Upper lobe of left lung (tissue), 4 donors: ENCODE measurements around the gene GALK2.

Source experiments
- POLR2A ChIP-seq, 4 donors: fragments of 450-650 bp; IDR thresholded peaks; one replicate each; pipeline ENCODE4 v1.5.1; 2016 to 2017; ENCODE audit warnings: antibody characterized with exemption in 4 of 4, mild to moderate bottlenecking in 2 of 4
- POLR2AphosphoS5 ChIP-seq, 2 donors: sonication (generic); formaldehyde crosslinking; IDR thresholded peaks; one replicate each; pipeline ENCODE4 v1.5.1; 2017; ENCODE audit warnings: antibody characterized with exemption in 2 of 2
- TF ChIP-seq, protein P1 (sequence below), 6 experiments: fragments of 450-650 bp in 4 of 6; fragments of 200-600 bp in 2 of 6; sonication (generic) in 2 of 6; IDR thresholded peaks; one replicate each; pipeline ENCODE4 v1.5.1; 2016 to 2019; ENCODE audit warnings: antibody characterized with exemption in 6 of 6

DNA sequence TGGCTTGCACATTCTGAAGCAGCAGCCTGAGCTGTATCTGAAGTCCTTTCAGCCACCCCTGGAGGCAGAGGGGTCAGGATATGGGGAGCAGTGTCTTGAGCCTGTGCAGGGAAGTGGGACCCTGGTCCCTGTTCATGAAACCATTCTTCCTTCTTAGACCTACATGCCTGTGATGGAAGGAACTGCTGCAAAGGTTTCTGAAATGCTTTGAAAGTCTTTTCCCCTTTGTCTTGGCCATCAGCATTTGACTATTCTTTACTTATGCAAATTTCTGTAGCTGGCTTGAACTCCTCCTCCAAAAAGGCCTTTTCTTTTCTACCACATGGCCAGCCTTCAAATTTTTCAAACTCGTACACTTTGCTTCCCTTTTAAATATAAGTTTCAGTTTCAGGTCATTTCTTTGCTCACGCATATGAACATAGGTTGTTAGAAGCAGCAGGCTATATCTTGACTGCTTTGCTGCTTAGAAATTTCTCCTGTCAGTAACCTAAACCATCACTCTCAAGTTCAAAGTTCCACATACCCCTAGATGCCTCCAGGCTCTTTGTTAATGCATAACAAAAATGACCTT, 62.3 kb downstream of the GALK2 start:
- TF ChIP-seq POLR2A (IDR thresholded peaks at IDR 0.05) (no peak), POLR2AphosphoS5 (IDR thresholded peaks at IDR 0.05) (no peak)
- TF ChIP-seq, protein P1, sequence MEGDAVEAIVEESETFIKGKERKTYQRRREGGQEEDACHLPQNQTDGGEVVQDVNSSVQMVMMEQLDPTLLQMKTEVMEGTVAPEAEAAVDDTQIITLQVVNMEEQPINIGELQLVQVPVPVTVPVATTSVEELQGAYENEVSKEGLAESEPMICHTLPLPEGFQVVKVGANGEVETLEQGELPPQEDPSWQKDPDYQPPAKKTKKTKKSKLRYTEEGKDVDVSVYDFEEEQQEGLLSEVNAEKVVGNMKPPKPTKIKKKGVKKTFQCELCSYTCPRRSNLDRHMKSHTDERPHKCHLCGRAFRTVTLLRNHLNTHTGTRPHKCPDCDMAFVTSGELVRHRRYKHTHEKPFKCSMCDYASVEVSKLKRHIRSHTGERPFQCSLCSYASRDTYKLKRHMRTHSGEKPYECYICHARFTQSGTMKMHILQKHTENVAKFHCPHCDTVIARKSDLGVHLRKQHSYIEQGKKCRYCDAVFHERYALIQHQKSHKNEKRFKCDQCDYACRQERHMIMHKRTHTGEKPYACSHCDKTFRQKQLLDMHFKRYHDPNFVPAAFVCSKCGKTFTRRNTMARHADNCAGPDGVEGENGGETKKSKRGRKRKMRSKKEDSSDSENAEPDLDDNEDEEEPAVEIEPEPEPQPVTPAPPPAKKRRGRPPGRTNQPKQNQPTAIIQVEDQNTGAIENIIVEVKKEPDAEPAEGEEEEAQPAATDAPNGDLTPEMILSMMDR (IDR thresholded peaks at IDR 0.05), result no peak
